ENCODE results near the gene CD248. TPM values are rescaled to one million over a fixed set of nuclear protein-coding genes. Genes with fewer than 3 reads are reported as not detected.
A peak's percentile ranks its signal among the peaks of the same experiment; 100 is the strongest.

The CD248 gene
- total RNA-seq, 1 experiment from 2014 or later, result 2.6 TPM

GRCh38 chr11:66311965-66312548 lies 4.8 kb downstream of the CD248 start (continued):
- TF ChIP-seq CREM (CRISPR knock-in tag; IDR thresholded peaks at IDR 0.05), result no peak
- TF ChIP-seq TEAD4 (CRISPR knock-in tag; IDR thresholded peaks at IDR 0.05), result no peak
- no peak for TF ChIP-seq RELA (CRISPR knock-in tag; IDR thresholded peaks at IDR 0.05; ENCODE audit: borderline replicate concordance)
- no peak for TF ChIP-seq ZNF532 (CRISPR knock-in tag; IDR thresholded peaks at IDR 0.05; ENCODE audit: borderline replicate concordance)
- TF ChIP-seq CBFB (CRISPR knock-in tag; IDR thresholded peaks at IDR 0.05; ENCODE audit: low read depth), result no peak
- no peak for TF ChIP-seq ZNF317 (CRISPR knock-in tag; IDR thresholded peaks at IDR 0.05; ENCODE audit: borderline replicate concordance, low read depth)
- TF ChIP-seq NR1H2 (CRISPR knock-in tag; IDR thresholded peaks at IDR 0.05), result no peak
- TF ChIP-seq CTCF (IDR thresholded peaks at IDR 0.05), result no peak; the same call in 1 of the 2 replicates
- TF ChIP-seq IRF1 (CRISPR knock-in tag; IDR thresholded peaks at IDR 0.05), result no peak
- no peak for TF ChIP-seq JAZF1 (CRISPR knock-in tag; IDR thresholded peaks at IDR 0.05)
- TF ChIP-seq ZNF671 (CRISPR knock-in tag; IDR thresholded peaks at IDR 0.05), result no peak
- no peak for TF ChIP-seq FOXJ3 (CRISPR knock-in tag; IDR thresholded peaks at IDR 0.05; ENCODE audit: borderline replicate concordance)
- no peak for TF ChIP-seq ZNF281 (CRISPR knock-in tag; IDR thresholded peaks at IDR 0.05)
- TF ChIP-seq STAT6 (CRISPR knock-in tag; conservative IDR thresholded peaks at IDR 0.05; ENCODE audit: low read depth), result no peak
- TF ChIP-seq ZNF423 (CRISPR knock-in tag; IDR thresholded peaks at IDR 0.05), result peak; percentile 23; the same call in 1 of the 2 replicates
- no peak for TF ChIP-seq PRDM15 (CRISPR knock-in tag; IDR thresholded peaks at IDR 0.05)
- no peak for TF ChIP-seq GRHL2 (CRISPR knock-in tag; IDR thresholded peaks at IDR 0.05; ENCODE audit: insufficient replicate concordance, severe bottlenecking)
- no peak for TF ChIP-seq PRRX2 (CRISPR knock-in tag; IDR thresholded peaks at IDR 0.05)
- TF ChIP-seq ZNF425 (CRISPR knock-in tag; conservative IDR thresholded peaks at IDR 0.05), result no peak
- TF ChIP-seq ATF3 (CRISPR knock-in tag; conservative IDR thresholded peaks at IDR 0.05), result no peak
